ENCODE results near the gene TBX4. TPM values are rescaled to one million over a fixed set of nuclear protein-coding genes. Genes with fewer than 3 reads are reported as not detected.

TBX4 gene
- total and polyA plus RNA-seq, 2 of the 13 experiments (the other 11 are each of a cell fraction or from before 2014, with no cell fraction given), result 0.11 to 1.1 TPM

- TF ChIP-seq PPARG (CRISPR knock-in tag; conservative IDR thresholded peaks at IDR 0.05), result peak; percentile 84
- TF ChIP-seq ZNF101 (CRISPR knock-in tag; IDR thresholded peaks at IDR 0.05; ENCODE audit: borderline replicate concordance, low read depth), result no peak
- no peak for TF ChIP-seq ZNF296 (CRISPR knock-in tag; conservative IDR thresholded peaks at IDR 0.05)
- no peak for TF ChIP-seq ZNF143 (CRISPR knock-in tag; IDR thresholded peaks at IDR 0.05)
- TF ChIP-seq U2AF2 (IDR thresholded peaks at IDR 0.05; ENCODE audit: low read depth, low read length), result no peak
- no peak for TF ChIP-seq GRHL1 (CRISPR knock-in tag; conservative IDR thresholded peaks at IDR 0.05)
- no peak for TF ChIP-seq ZNF558 (CRISPR knock-in tag; IDR thresholded peaks at IDR 0.05; ENCODE audit: borderline replicate concordance)
- TF ChIP-seq ZNF720 (CRISPR knock-in tag; IDR thresholded peaks at IDR 0.05), result no peak
- no peak for TF ChIP-seq ZBTB26 (CRISPR knock-in tag; IDR thresholded peaks at IDR 0.05; ENCODE audit: borderline replicate concordance)
- TF ChIP-seq PCBP2 (optimal IDR thresholded peaks at IDR 0.05; ENCODE audit: low read depth, low read length, poor library complexity, severe bottlenecking), result no peak
- peak; percentile 72; the same call in 1 of the 2 replicates for TF ChIP-seq ETV5 (CRISPR knock-in tag; IDR thresholded peaks at IDR 0.05; ENCODE audit: borderline replicate concordance)
- no peak for TF ChIP-seq ZFP90 (CRISPR knock-in tag; IDR thresholded peaks at IDR 0.05; ENCODE audit: borderline replicate concordance)
- no peak for TF ChIP-seq JARID2 (CRISPR knock-in tag; IDR thresholded peaks at IDR 0.05; ENCODE audit: insufficient replicate concordance)
- no peak for TF ChIP-seq ZSCAN12 (CRISPR knock-in tag; IDR thresholded peaks at IDR 0.05)
- TF ChIP-seq ZBTB49 (CRISPR knock-in tag; IDR thresholded peaks at IDR 0.05; ENCODE audit: borderline replicate concordance), result no peak; the same call in 1 of the 2 replicates
- TF ChIP-seq SALL1 (CRISPR knock-in tag; IDR thresholded peaks at IDR 0.05), result peak; percentile 57; the same call in 1 of the 2 replicates
- peak; percentile 29; the same call in 1 of the 2 replicates for TF ChIP-seq JUN (CRISPR knock-in tag; IDR thresholded peaks at IDR 0.05)
- no peak for TF ChIP-seq ATAD3A (CRISPR knock-in tag; IDR thresholded peaks at IDR 0.05)
- TF ChIP-seq PAWR (CRISPR knock-in tag; IDR thresholded peaks at IDR 0.05; ENCODE audit: borderline replicate concordance), result no peak
- no peak for TF ChIP-seq CAMTA2 (CRISPR knock-in tag; IDR thresholded peaks at IDR 0.05; ENCODE audit: borderline replicate concordance)
- no peak; the same call in 1 of the 2 replicates for TF ChIP-seq ZNF678 (CRISPR knock-in tag; IDR thresholded peaks at IDR 0.05)
- TF ChIP-seq NFE2L1 (CRISPR knock-in tag; IDR thresholded peaks at IDR 0.05; ENCODE audit: borderline replicate concordance), result no peak
- no peak for TF ChIP-seq ZSCAN31 (CRISPR knock-in tag; IDR thresholded peaks at IDR 0.05; ENCODE audit: low read depth)
- TF ChIP-seq CBX2 (IDR thresholded peaks at IDR 0.05; ENCODE audit: low read depth, low read length), result no peak
- no peak for TF ChIP-seq CBX2 (CRISPR knock-in tag; IDR thresholded peaks at IDR 0.05; ENCODE audit: low read depth)
- no peak for TF ChIP-seq MTF1 (CRISPR knock-in tag; IDR thresholded peaks at IDR 0.05)
These were observed 8.8 kb downstream of the TBX4 start (continued) for GRCh38 chr17:61460796-61461585.

Measured in HepG2 (cell line).